SJSA1 (cell line): Measurements from ENCODE around the gene CDC42BPB. TPM values are rescaled to one million over a fixed set of nuclear protein-coding genes. Genes with fewer than 3 reads are reported as not detected.
A peak's percentile ranks its signal among the peaks of the same experiment; 100 is the strongest.

Source experiments
- DNase-seq, 2 experiments: peaks; one replicate each; pipeline ENCODE4 v3.0.0-alpha.2; 2015 to 2020; ENCODE audit warnings: low spot score in 2 of 2, low read depth in 1 of 2
- H3K27ac ChIP-seq: fragments of 250-450 bp; sonication (Bioruptor Pico); 2 replicates; pipeline ENCODE4 v1.5.1; 2020; ENCODE audit warnings: mild to moderate bottlenecking, moderate library complexity
- H3K27me3 ChIP-seq: fragments of 250-450 bp; sonication (Bioruptor Pico); replicated peaks from 2 replicates; pipeline ENCODE4 v1.5.1; 2020; ENCODE audit warnings: mild to moderate bottlenecking, moderate library complexity
- H3K36me3 ChIP-seq: fragments of 250-450 bp; sonication (Bioruptor Pico); 2 replicates; pipeline ENCODE4 v1.5.1; 2020; ENCODE audit warnings: mild to moderate bottlenecking
- H3K4me1 ChIP-seq: fragments of 250-450 bp; sonication (Bioruptor Pico); replicated peaks from 2 replicates; pipeline ENCODE4 v1.6.1; 2021; ENCODE audit warnings: mild to moderate bottlenecking
- H3K4me3 ChIP-seq: fragments of 250-450 bp; sonication (Bioruptor Pico); 2 replicates; pipeline ENCODE4 v1.5.1; 2020; ENCODE audit warnings: mild to moderate bottlenecking
- H3K9me3 ChIP-seq: fragments of 250-450 bp; sonication (Bioruptor Pico); replicated peaks from 2 replicates; pipeline ENCODE4 v1.5.1; 2020; ENCODE audit warnings: mild to moderate bottlenecking
- total RNA-seq: library from RNA; depleted of rRNA; stranded (reverse); fragments of >200 nt; shearing (Covaris generic); gene quantifications from 2 replicates; pipeline ENCODE4 v1.2.3, GENCODE V29; 2014

Gene CDC42BPB
- total RNA-seq, 1 experiment from 2014 or later: 56.5 TPM

DNA sequence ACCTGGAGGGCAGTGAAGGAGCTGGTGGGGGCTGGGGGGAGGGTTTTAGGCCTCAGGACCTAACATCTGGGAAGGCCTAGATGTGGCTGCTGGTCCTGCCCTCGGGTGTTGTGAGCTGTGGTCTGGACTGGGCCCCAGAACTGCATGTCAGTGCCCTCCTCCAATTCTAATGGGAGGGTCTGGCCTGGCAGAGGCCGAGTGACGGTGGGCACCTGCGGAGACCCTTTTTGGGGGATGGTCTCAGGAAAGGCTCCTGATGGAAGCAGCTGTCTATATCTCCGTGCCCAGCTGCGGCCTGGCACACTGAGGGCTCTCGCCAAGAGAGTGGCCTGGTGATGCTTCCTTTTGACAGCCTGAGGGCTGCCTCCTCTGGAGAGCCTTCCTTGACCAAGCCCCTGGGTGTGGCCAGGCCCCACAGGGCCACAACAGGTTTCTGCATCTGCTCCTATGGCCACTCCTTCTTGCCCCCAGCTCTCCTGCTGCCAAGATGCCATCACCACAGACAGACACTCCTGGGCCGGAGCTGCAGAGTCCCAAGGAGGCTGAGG is 42.5 kb upstream of the CDC42BPB start:
- Histone ChIP-seq H3K9me3 (no peaks in the 10 kb centered on the region), H3K36me3 (no peaks in the 10 kb centered on the region), H3K4me3 (no peak overlapping the region), H3K27me3 (no peaks in the 10 kb centered on the region; the same call in 1 of the 2 replicates), H3K4me1 (peaks cover 16% of the 10 kb centered on the region), H3K27ac (no peak overlapping the region)
- no peak for DNase-seq

DNA sequence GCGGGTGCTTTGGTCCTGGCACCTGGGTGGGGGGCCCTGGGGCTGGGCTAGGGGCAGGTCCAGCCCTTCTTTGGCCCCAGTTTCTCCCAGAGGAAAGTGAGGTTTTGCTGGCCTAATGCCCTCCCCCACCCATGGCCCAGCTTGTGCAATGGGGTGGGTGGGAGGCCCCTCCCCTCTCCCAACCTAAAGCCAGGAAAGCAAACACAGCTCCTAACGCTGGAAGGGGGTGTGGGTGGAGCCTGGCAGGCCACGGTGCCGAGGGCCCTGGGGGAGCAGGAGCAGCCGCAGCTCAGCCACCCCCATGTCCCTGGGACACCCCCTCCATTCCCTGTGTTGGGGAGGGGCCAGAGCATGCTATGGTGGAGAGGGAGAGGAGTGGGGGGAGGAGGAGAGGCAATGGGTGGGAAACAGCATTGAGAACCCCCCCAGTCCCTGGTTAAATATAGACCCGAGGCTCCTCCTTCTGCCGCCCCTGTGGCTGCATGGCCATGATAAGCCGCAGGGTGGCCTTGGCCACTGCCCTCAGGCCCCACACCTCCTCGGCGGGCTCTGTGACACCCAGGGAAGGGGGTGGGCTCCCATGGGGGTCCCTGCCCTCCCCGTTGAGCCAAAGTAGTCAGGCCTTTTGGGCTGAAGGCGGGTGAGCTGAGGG is 41.9 kb upstream of the CDC42BPB start:
- Histone ChIP-seq H3K4me3 (no peak overlapping the region), H3K27me3 (no peaks in the 10 kb centered on the region; the same call in 1 of the 2 replicates), H3K27ac (no peak overlapping the region), H3K4me1 (peaks cover 10% of the 10 kb centered on the region), H3K36me3 (no peaks in the 10 kb centered on the region), H3K9me3 (no peaks in the 10 kb centered on the region)
- DNase-seq: no peak

DNA sequence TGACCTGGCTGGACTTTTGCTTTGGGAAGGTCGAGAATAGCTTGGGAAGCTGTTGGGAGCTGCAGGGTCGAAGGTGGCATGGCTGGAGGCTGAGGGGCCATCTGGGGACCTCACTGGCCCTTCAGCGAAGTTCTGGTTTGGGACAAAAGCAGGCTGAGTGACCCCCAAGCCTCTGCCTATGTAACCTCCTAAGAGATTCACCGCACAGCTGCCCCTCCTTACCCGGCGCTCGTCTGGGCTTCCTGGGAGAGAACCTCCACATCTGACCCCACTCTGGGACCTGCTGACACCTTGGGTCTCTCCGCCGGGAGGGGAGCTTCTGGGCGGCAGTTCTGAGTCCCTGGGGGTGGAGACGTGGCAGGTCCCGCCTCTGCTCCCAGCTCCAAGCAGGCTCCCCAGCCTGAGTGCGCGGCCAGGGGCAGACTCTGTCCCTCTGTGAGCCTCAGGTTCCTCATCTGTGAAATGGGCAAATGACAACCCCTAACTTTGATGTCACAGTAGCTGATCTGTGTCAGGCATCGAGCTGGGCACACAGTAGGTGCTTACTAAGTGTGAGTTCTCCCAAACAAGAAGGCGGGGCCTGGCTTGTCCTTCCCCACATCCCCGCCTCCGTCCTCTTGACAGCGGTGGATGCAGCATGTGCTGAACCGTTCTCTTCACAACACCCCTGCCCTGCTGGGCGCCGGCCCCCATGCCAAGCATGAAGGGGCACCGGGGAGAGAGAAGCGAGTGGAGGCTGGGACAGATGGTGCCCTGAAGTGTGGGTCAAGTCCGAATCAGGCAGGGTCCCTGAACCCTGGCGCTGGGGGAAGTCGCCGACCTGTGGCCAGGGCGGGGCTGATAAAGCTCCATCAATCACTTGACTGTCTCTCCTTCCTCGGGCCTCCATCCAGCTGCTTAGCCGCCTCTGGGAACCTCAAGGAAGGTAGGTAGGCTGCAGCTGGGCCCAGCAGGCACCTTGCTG is 40.9 kb upstream of the CDC42BPB start:
- Histone ChIP-seq H3K27ac (no peak overlapping the region), H3K27me3 (no peaks in the 10 kb centered on the region), H3K4me1 (peaks cover under 1% of the 10 kb centered on the region), H3K9me3 (no peaks in the 10 kb centered on the region), H3K36me3 (no peaks in the 10 kb centered on the region), H3K4me3 (no peak overlapping the region)
- no peak for DNase-seq

DNA sequence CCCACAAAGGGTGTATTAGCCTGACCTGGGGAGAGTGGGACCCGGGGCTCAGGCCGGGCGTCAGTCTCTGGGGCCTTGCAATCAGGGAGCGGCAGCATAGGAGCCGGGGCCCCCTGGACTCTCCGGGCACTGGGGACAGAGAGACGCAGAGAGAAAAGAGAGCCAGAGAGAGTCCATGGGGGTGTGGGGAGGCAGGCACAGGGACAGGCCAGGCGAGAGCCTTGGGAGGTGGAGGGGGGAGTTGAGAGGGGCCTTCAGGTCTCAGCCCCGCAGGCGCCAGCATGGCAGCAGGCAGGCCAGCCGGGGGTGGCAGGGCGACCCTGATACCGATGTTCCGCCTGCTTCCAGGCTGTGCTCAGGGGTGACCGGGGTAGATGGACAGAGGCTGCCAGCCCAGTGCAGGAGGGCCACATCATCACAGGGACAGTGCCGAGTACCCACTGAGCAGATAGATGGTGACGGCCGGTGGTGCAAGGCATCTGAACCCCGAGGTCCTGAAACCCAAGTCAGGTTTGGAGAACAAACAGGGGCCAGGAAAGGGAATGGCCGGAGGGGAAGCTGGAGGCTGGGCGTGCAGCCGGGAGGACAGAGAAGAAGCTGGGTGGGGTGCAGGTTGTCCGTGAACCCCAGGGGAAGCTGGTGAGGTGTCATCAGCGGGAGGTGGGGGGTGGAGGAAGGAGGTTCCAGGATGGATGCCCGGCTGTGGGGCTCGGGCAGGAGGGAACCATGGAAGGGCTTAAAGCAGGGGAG is 40.1 kb upstream of the CDC42BPB start:
- Histone ChIP-seq H3K27ac (no peak overlapping the region), H3K9me3 (no peaks in the 10 kb centered on the region), H3K4me3 (no peak overlapping the region), H3K27me3 (no peaks in the 10 kb centered on the region), H3K4me1 (no peaks in the 10 kb centered on the region), H3K36me3 (no peaks in the 10 kb centered on the region)
- DNase-seq: no peak

DNA sequence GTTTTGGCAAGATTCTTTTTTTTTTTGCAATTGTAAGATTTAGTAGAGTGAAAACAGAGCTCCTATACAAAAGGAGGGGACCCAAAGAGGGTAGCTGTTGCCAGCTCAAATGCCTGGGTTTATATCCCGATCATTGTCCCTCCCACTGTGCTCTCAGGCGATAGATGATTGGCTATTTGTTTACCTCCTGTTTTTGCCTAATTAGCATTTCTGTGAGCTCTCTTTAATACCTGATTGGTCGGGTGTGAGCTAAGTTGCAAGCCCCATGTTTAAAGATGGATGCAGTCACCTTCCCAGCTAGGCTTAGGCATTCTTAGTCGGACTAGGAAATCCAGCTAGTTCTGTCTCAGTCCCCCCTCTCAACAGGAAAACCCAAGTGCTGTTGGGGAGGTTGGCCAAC is 39.0 kb upstream of the CDC42BPB start:
- H3K4me3 ChIP-seq: no peak overlapping the region
- no peaks in the 10 kb centered on the region for H3K9me3 ChIP-seq
- no peaks in the 10 kb centered on the region for H3K36me3 ChIP-seq
- peaks cover 4% of the 10 kb centered on the region for H3K4me1 ChIP-seq
- DNase-seq: no peak
- H3K27ac ChIP-seq: no peak overlapping the region
- no peaks in the 10 kb centered on the region for H3K27me3 ChIP-seq

DNA sequence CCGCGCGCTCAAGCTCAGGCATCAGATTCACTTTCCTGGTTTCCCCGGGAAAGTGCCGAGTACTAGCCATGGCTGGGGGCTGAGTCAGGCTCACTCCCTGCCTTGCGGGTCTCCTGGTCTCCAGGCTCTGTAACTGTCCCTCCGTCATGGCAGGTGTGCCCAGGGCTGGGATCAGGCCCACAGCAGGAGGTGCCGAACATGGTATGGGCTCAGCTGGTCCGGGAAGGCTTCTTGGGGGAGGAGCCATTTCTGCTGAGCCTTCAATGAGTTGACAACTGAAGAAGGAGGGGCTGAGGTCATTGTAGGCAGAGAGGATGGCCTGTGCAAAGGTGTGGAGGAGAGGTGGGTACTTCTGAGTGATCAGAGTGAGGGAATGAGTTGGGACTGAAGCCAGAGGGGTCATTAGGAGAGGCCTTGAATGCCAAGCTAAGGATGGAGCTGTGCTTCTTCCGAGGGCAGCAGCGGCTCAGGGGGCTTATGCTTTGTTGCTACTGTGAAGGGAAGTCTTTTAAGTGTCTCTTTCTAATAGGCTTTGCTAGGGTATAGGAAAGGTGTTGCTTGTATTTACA is 37.9 kb upstream of the CDC42BPB start:
- no peak overlapping the region for H3K27ac ChIP-seq
- no peak overlapping the region for H3K4me3 ChIP-seq
- no peaks in the 10 kb centered on the region for H3K36me3 ChIP-seq

DNA sequence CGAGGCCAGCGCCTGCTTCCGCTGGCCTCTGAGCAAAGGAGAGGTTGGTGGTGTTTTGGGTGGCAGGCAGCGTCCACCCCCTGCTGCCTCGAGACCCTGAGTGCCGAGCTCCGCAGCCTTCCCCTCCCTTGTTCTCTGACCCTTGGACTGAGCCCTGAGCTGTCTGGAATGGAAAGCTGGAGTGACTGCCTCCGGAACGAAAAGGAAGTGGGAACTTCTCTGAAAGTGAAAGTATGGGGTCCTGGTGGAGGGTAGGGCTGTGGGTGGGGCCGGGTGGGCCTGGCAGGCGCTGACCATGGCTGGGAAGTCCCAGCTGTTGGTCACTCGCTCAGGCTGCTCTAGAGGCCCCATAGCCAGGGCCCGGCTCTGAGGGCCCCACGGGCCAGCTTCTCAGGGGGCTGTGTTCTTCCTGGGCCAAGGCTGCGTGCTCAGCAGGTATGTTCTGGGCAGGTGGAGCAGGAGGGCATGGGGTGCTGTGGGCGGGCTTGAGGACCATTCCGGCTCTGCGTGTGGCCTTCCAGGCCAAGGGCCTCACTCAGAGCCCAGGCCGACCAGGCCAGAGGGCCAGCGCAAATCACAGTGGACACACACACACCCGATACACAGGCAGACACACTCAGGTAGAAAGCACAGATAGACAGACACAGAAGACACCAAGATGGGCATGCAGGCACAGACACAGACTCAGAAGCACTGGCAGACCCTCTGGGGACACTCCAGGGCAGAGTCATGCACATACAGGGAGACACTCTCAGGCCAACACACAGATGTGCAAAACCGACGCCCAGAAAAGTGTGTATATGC is 37.3 kb upstream of the CDC42BPB start, which contains the start of gene EXOC3L4:
TSS of gene EXOC3L4 (plus strand) at position 320 of the 804 bp plus-strand sequence. CDS start 5,495 bp downstream, outside the sequence.
- Histone ChIP-seq H3K4me1 (peaks cover 11% of the 10 kb centered on the region), H3K36me3 (no peaks in the 10 kb centered on the region), H3K9me3 (no peaks in the 10 kb centered on the region), H3K4me3 (no peak within 1 kb of the TSS), H3K27me3 (no peaks in the 10 kb centered on the region), H3K27ac (no peak within 1 kb of the TSS)
- DNase-seq: no peak

More for the DNA sequence above, 37.9 kb upstream of the CDC42BPB start:
- peaks cover 11% of the 10 kb centered on the region for H3K4me1 ChIP-seq
- DNase-seq: no peak
- no peaks in the 10 kb centered on the region for H3K9me3 ChIP-seq
- no peaks in the 10 kb centered on the region for H3K27me3 ChIP-seq

DNA sequence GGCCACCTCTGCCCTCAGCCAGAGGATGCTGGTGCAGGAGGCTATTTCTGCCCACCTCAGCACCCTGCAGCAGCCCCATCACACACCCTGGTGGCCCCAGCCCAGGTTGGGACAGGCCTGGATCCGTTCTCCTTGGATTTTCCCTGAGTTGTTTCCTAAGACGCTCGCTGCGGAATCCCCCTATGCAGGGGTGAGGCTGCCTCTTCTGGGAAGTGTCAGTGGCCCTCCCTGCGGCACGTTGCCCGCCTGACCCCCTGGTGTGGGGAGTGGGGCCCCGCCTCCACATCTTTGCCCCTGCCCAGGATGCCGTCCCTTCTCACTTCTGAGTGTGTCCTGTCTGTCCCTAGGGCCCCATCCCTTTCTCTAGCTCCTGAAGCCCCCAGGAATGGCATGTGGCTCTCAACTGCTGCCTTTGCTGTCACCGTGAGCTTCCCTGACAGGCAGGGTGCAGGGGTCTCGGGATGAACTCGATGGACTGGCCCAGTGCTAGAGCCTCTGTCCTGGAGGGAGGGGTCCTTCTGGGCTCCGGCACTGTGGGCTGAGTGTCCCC is 36.6 kb upstream of the CDC42BPB start:
- no peaks in the 10 kb centered on the region for H3K9me3 ChIP-seq
- H3K27ac ChIP-seq: no peak overlapping the region
- H3K27me3 ChIP-seq: no peaks in the 10 kb centered on the region
- H3K4me1 ChIP-seq: peaks cover 11% of the 10 kb centered on the region
- H3K36me3 ChIP-seq: no peaks in the 10 kb centered on the region
- DNase-seq: no peak
- no peak overlapping the region for H3K4me3 ChIP-seq

DNA sequence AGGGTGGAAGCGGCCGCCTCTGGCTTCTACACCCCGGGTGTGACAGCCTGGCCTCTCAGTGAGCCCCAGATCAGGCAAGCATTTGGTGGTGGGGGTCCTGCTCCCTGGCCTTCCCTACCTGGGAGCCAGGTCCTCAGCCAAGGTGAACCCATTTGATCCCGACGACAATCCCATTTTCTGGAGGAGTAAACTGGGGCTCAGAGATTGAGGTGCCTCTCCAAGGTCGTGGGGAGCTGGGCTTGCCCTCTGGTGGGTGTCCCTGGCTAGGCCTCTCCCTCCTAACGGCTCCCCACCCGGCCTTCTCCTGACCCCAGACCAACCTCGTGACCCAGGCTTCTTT is 34.5 kb upstream of the CDC42BPB start:
- no peaks in the 10 kb centered on the region for H3K36me3 ChIP-seq
- DNase-seq: no peak
- no peak overlapping the region for H3K27ac ChIP-seq
- peaks cover 11% of the 10 kb centered on the region for H3K4me1 ChIP-seq
- H3K9me3 ChIP-seq: no peaks in the 10 kb centered on the region
- no peaks in the 10 kb centered on the region for H3K27me3 ChIP-seq
- H3K4me3 ChIP-seq: peak overlapping the region; percentile 41

DNA sequence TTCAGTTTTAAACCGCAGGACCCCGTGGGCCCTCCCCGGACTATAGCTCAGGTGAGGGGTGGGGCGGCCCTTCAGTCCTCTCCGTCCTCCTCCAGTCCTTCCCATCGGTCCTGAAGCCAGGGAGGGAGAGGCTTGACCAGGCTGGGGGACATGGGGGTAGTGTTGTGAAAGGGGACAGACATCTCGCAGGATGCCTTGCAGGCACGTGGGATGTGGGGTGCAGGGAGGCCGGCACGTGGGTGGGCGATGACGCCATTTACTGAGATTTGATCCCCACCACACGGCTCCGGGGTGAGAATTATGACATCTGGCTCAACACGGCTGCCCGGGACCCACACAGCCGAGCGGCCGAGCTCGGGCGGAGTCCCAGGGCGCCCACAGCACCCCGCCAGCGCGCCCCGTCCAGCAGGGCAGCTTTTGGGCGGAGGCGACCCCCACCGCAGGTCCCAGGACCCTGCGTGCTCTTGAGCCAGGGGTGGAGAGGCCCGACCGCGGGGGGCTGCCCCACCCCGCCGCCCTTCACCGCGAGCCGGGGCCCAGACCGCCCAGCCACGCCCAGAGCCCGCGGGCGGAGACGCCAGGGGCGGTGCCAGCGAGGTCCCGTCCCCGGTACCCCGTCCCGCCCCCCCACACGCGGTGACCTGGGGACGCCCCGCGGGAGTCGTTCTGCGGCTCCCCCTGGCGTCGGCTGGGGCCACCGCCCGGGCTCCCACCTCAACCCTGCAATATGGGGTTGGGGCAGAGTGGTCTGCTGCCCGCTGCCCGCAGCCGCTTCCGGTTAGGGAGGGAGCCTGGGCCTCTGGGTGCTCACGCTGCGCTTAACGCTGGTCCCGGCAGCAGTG is 33.9 kb upstream of the CDC42BPB start:
- Histone ChIP-seq H3K9me3 (no peaks in the 10 kb centered on the region), H3K27me3 (no peaks in the 10 kb centered on the region), H3K4me3 (peak overlapping the region; percentile 41), H3K36me3 (no peaks in the 10 kb centered on the region), H3K4me1 (peaks cover 11% of the 10 kb centered on the region), H3K27ac (no peak overlapping the region)
- no peak for DNase-seq

DNA sequence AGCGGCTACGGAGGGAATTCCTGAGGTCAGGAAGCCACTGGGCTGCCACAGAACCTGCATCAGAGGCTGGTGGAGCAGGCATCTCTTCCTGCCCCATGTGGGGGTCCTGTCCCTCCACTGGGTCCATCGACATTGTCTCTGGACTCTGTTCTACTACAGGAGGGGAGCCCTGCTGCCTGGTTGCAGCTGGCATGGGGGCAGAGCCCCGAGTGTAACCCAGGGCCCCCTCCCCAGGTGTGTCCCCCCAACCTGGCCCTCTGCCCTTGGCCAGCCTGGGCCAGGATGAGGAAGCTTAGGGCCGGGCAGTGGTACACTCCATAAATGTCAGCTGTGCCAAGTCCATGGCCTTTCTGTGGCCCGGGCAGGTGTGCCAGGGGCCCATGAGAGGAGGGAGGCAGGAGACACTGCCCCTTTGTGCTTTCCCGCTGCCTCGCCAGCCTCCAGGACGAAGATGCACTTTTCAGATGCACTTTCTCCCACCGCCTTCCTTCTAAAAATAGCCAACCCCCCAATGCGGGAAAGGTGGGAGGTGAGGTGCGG is 33.2 kb upstream of the CDC42BPB start:
- H3K4me1 ChIP-seq: peaks cover 11% of the 10 kb centered on the region
- no peak overlapping the region for H3K27ac ChIP-seq
- no peak for DNase-seq
- no peak overlapping the region for H3K4me3 ChIP-seq
- H3K36me3 ChIP-seq: no peaks in the 10 kb centered on the region
- no peaks in the 10 kb centered on the region for H3K27me3 ChIP-seq
- H3K9me3 ChIP-seq: no peaks in the 10 kb centered on the region
